Kidney epithelial cell (primary cell): Measurements from ENCODE around the gene TARP.

Source experiments
- DNase-seq: peaks from one replicate; pipeline ENCODE4 v3.0.0-alpha.2; 2010; ENCODE audit warnings: low read depth
- H3K27me3 ChIP-seq: 2 replicates; pipeline ENCODE4 v1.6.0; 2011; ENCODE audit warnings: low read length; ENCODE audit not compliant: control insufficient read depth, insufficient read depth
- H3K36me3 ChIP-seq: 2 replicates; pipeline ENCODE4 v1.5.1; 2011; ENCODE audit warnings: low read length; ENCODE audit not compliant: control insufficient read depth, insufficient read depth
- H3K4me3 ChIP-seq: 2 replicates; pipeline ENCODE4 v1.5.1; 2011; ENCODE audit warnings: low read depth, mild to moderate bottlenecking, control low read depth, low read length
- TF ChIP-seq, protein P1 (sequence below): IDR thresholded peaks from 2 replicates; pipeline ENCODE4 v1.5.1; 2011; ENCODE audit warnings: mild to moderate bottlenecking, moderate library complexity, low read length, control low read depth, inconsistent platforms; ENCODE audit not compliant: insufficient read depth, poor library complexity, severe bottlenecking

Gene TARP

DNA sequence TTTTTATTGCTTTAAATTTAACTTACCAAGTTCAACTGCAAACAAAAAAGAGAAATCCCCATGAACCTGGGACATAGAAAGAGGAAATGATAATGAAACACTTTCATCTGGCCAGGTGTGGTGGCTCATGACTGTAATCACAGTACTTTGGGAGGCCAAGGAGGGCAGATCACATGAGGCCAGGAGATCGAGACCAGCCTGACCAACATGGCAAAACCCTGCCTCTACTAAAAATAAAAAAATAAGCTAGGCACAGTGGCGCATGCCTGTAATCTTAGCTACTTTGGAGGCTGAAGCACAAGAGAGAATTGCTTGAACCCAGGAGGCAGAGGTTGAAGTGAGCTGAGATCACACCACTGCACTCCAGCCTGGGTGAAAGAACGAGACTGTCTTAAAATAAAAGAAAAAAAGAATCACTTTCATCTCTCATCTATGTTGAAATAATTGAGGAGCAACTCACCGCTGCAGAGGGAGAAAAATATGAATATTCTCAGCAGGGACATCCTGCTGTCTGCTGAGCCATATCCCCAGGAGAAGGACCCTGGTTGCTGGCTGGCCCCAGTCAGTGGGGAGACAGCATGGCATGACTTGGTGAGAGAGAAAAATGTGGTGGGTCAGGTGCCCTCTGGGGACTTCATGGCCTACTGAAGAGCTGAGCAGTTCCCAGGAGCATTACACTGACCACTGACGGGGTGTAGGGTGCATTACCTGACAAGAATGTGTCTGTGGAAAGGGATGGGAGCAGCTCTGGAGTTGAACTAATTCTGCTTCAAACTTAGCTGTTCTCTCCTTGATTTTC lies 22.8 kb upstream of the TARP start:
- TF ChIP-seq, protein P1, sequence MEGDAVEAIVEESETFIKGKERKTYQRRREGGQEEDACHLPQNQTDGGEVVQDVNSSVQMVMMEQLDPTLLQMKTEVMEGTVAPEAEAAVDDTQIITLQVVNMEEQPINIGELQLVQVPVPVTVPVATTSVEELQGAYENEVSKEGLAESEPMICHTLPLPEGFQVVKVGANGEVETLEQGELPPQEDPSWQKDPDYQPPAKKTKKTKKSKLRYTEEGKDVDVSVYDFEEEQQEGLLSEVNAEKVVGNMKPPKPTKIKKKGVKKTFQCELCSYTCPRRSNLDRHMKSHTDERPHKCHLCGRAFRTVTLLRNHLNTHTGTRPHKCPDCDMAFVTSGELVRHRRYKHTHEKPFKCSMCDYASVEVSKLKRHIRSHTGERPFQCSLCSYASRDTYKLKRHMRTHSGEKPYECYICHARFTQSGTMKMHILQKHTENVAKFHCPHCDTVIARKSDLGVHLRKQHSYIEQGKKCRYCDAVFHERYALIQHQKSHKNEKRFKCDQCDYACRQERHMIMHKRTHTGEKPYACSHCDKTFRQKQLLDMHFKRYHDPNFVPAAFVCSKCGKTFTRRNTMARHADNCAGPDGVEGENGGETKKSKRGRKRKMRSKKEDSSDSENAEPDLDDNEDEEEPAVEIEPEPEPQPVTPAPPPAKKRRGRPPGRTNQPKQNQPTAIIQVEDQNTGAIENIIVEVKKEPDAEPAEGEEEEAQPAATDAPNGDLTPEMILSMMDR = no peak
- no peak for DNase-seq
- no peak overlapping the region for H3K4me3 ChIP-seq
- no peaks in the 10 kb centered on the region for H3K27me3 ChIP-seq
- no peaks in the 10 kb centered on the region for H3K36me3 ChIP-seq

GRCh38 chr7:38294926-38295325 lies 21.5 kb upstream of the TARP start:
- no peaks in the 10 kb centered on the region for H3K27me3 ChIP-seq
- DNase-seq = no peak
- H3K36me3 ChIP-seq = no peaks in the 10 kb centered on the region
- H3K4me3 ChIP-seq = no peak overlapping the region
- TF ChIP-seq, protein P1 = no peak

- TF ChIP-seq, protein P1 = no peak
- no peak for DNase-seq
- H3K27me3 ChIP-seq = no peaks in the 10 kb centered on the region
- H3K36me3 ChIP-seq = no peaks in the 10 kb centered on the region
- no peak overlapping the region for H3K4me3 ChIP-seq
Observed at GRCh38 chr7:38292442-38292841, 19.0 kb upstream of the TARP start.

GRCh38 chr7:38291650-38292049 lies 18.2 kb upstream of the TARP start:
- no peak for DNase-seq
- Histone ChIP-seq H3K4me3 (no peak overlapping the region), H3K36me3 (no peaks in the 10 kb centered on the region), H3K27me3 (no peaks in the 10 kb centered on the region)
- TF ChIP-seq, protein P1 = no peak

DNA sequence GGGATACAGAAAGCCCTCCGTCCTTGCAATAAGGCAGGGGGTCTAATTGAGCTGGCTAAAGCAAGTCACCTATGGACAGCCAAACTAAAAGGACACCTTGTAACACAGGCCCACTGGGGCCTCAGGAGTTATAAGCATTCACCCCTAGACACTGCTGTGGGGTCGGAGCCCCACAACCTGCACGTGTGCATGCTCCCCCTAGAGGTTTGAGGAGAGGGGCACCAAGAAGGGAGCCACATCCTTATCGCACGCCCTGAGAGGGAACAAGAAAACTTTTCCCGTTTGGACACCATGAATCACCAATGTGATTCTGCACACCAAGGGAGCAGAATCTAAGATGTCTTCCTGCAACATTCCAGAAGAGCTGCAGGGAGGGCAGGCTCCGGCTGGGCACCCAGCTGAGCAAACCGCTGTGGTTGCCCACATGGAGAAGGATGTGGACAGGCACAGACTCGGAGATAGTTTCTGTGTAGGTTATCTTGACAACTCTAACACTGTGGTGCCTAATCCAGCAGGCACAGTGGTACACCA lies 17.7 kb upstream of the TARP start:
- no peak for DNase-seq
- no peaks in the 10 kb centered on the region for H3K36me3 ChIP-seq
- H3K27me3 ChIP-seq = no peaks in the 10 kb centered on the region
- no peak overlapping the region for H3K4me3 ChIP-seq
- TF ChIP-seq, protein P1 = no peak
